ENCODE data around the gene GJA3.
A peak's percentile ranks its signal among the peaks of the same experiment; 100 is the strongest.

GJA3 gene

GRCh38 chr13:20192836-20193161 is 31.9 kb upstream of the GJA3 start, which contains the start of gene GJB2:
GJB2 (minus strand) TSS chr13:20192938; CDS start chr13:20189581, 3,357 bp downstream.
- Histone ChIP-seq H2AFZ (ENCODE audit: low read length) (no peak within 1 kb of the TSS), H3K4me1 (ENCODE audit: insufficient read depth, low read length, severe bottlenecking) (no peaks in the 10 kb centered on the region), H3K4me2 (ENCODE audit: low read length) (peak within 1 kb of the TSS; percentile 1; the same call in 1 of the 2 replicates), H3K9me2 (ENCODE audit: low read depth, low read length) (no peaks in the 10 kb centered on the region), H3K4me3 (ENCODE audit: low read depth, low read length, poor library complexity, severe bottlenecking) (no peak within 1 kb of the TSS), H3K27ac (ENCODE audit: low read depth, low read length, poor library complexity, severe bottlenecking) (no peak within 1 kb of the TSS), H4K20me1 (ENCODE audit: insufficient read depth, low read length) (no peaks in the 10 kb centered on the region), H3F3A (ENCODE audit: insufficient read depth, low read length) (no peaks in the 10 kb centered on the region), H3K9ac (ENCODE audit: low read length) (no peak within 1 kb of the TSS), H3K27me3 (ENCODE audit: insufficient read depth, low read length) (0 out of 2 replicates have a peak, but pooled peaks cover 6% of the 10 kb centered on the region), H3K79me2 (ENCODE audit: insufficient read depth, low read length) (no peaks in the 10 kb centered on the region), H3K9me3 (ENCODE audit: low read length) (no peaks in the 10 kb centered on the region), H3K36me3 (ENCODE audit: insufficient read depth, low read length) (no peaks in the 10 kb centered on the region)
- TF ChIP-seq CTCF (IDR thresholded peaks at IDR 0.05; ENCODE audit: low read length) (no peak), EZH2 (IDR thresholded peaks at IDR 0.05; ENCODE audit: borderline replicate concordance, low read length) (no peak)

- no peaks in the 10 kb centered on the region for H3F3A ChIP-seq (ENCODE audit: insufficient read depth, low read length)
- H3K9me3 ChIP-seq (ENCODE audit: low read length) = no peaks in the 10 kb centered on the region
- no peaks in the 10 kb centered on the region for H3K9me2 ChIP-seq (ENCODE audit: low read depth, low read length)
- no peaks in the 10 kb centered on the region for H3K79me2 ChIP-seq (ENCODE audit: insufficient read depth, low read length)
- peak overlapping the region; percentile 1; the same call in 1 of the 2 replicates for H3K4me2 ChIP-seq (ENCODE audit: low read length)
- H3K9ac ChIP-seq (ENCODE audit: low read length) = no peak overlapping the region
- H3K27ac ChIP-seq (ENCODE audit: low read depth, low read length, poor library complexity, severe bottlenecking) = no peak overlapping the region
- H4K20me1 ChIP-seq (ENCODE audit: insufficient read depth, low read length) = no peaks in the 10 kb centered on the region
- H3K27me3 ChIP-seq (ENCODE audit: insufficient read depth, low read length) = 0 out of 2 replicates have a peak, but pooled peaks cover 6% of the 10 kb centered on the region
- no peak overlapping the region for H3K4me3 ChIP-seq (ENCODE audit: low read depth, low read length, poor library complexity, severe bottlenecking)
- no peaks in the 10 kb centered on the region for H3K4me1 ChIP-seq (ENCODE audit: insufficient read depth, low read length, severe bottlenecking)
- H2AFZ ChIP-seq (ENCODE audit: low read length) = no peak overlapping the region
- TF ChIP-seq CTCF (IDR thresholded peaks at IDR 0.05; ENCODE audit: low read length) = no peak
- no peak for TF ChIP-seq EZH2 (IDR thresholded peaks at IDR 0.05; ENCODE audit: borderline replicate concordance, low read length)
- H3K36me3 ChIP-seq (ENCODE audit: insufficient read depth, low read length) = no peaks in the 10 kb centered on the region
These were observed 31.4 kb upstream of the GJA3 start for GRCh38 chr13:20192158-20192835.

DNA sequence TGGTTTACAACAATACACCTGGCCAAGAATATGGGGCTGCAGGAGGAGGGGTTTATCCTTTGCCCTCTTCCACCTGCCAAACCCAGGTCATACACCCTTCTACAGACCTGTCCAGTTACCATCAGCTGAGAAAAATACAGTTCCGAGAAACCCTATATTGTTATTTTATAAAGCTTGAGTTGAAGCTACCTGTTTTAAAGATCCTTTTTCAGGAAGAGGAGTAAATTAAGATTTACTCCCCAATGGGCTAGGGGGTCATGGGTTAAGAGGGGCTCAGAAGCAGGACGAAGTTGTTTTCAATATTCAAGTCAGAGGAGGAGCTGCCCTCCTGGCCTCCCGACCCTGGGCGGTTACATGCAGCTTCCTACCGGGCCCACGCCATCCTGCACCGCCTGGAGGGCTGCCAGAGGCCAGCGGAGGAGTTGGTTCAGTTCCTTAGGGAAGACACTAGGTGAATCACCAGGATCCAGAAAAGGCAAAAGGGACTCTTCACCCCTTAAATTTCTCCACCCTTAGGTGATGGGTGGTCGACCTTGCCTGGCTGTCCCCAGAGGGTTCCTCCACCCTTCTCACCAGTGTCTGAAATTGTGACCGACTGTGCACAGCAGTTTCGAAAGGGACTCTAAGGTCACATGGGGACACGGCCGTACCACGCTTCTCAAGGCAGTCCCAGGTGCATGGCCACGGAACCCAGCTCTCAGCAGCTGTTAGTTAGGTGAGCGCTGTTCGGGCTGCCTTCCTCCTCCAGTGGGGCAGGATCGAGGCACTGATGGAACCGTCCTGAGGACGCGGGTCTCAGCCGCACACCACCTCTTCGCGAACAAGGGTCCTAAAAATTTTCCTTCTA is 30.7 kb upstream of the GJA3 start:
- no peak overlapping the region for H3K4me3 ChIP-seq (ENCODE audit: low read depth, low read length, poor library complexity, severe bottlenecking)
- no peak overlapping the region for H2AFZ ChIP-seq (ENCODE audit: low read length)
- H3K4me1 ChIP-seq (ENCODE audit: insufficient read depth, low read length, severe bottlenecking) = no peaks in the 10 kb centered on the region
- H4K20me1 ChIP-seq (ENCODE audit: insufficient read depth, low read length) = no peaks in the 10 kb centered on the region
- no peaks in the 10 kb centered on the region for H3K9me2 ChIP-seq (ENCODE audit: low read depth, low read length)
- H3K9ac ChIP-seq (ENCODE audit: low read length) = no peak overlapping the region
- no peaks in the 10 kb centered on the region for H3K36me3 ChIP-seq (ENCODE audit: insufficient read depth, low read length)
- H3K27me3 ChIP-seq (ENCODE audit: insufficient read depth, low read length) = 0 out of 2 replicates have a peak, but pooled peaks cover 6% of the 10 kb centered on the region
- H3F3A ChIP-seq (ENCODE audit: insufficient read depth, low read length) = no peaks in the 10 kb centered on the region
- H3K9me3 ChIP-seq (ENCODE audit: low read length) = no peaks in the 10 kb centered on the region
- 0 out of 2 replicates have a peak overlapping the region, but pooled peaks have one; percentile 1 for H3K4me2 ChIP-seq (ENCODE audit: low read length)
- H3K79me2 ChIP-seq (ENCODE audit: insufficient read depth, low read length) = no peaks in the 10 kb centered on the region
- no peak overlapping the region for H3K27ac ChIP-seq (ENCODE audit: low read depth, low read length, poor library complexity, severe bottlenecking)
- TF ChIP-seq CTCF (IDR thresholded peaks at IDR 0.05; ENCODE audit: low read length) (no peak), EZH2 (IDR thresholded peaks at IDR 0.05; ENCODE audit: borderline replicate concordance, low read length) (no peak)

Measured in OCI-LY1 (cell line).